Activated CD8-positive, alpha-beta T cell treated with anti-CD3 and anti-CD28 coated beads for 36 hours (primary cell): Measurements from ENCODE around the gene FBXW5. TPM values are rescaled to one million over a fixed set of nuclear protein-coding genes. Genes with fewer than 3 reads are reported as not detected.

ENCODE experiments used
- ATAC-seq: fragments of 200-7000 bp; cut with Tn5 transposase; one replicate; pipeline ENCODE4 v1.10.0; 2021; ENCODE audit warnings: mild to moderate bottlenecking, moderate library complexity
- CTCF ChIA-PET: fragments of 350-600 bp; sonication (Branson Sonifier 250); formaldehyde crosslinking; loops from one replicate; lab custom pipeline; 2021; ENCODE audit warnings: antibody characterized with exemption; lab: Charles Lee
- POLR2A ChIA-PET: fragments of 350-600 bp; sonication (Branson Sonifier 250); formaldehyde crosslinking; loops from one replicate; lab custom pipeline; 2021; ENCODE audit warnings: antibody characterized with exemption; lab: Charles Lee
- DNase-seq: peaks from one replicate; pipeline ENCODE4 v3.0.0-alpha.2; 2020
- H3K27ac Mint-ChIP-seq: one replicate; pipeline ENCODE4 v1.8.0; 2021; ENCODE audit warnings: mild to moderate bottlenecking, mixed read lengths
- H3K27me3 Mint-ChIP-seq: one replicate; pipeline ENCODE4 v1.8.0; 2021; ENCODE audit warnings: mixed read lengths
- H3K36me3 Mint-ChIP-seq: one replicate; pipeline ENCODE4 v1.8.0; 2021; ENCODE audit warnings: low read depth, mixed read lengths
- H3K4me1 Mint-ChIP-seq: one replicate; pipeline ENCODE4 v1.8.0; 2021; ENCODE audit warnings: low read depth, mixed read lengths
- H3K4me3 Mint-ChIP-seq: one replicate; pipeline ENCODE4 v1.8.0; 2021; ENCODE audit warnings: mild to moderate bottlenecking, moderate library complexity, mixed read lengths
- H3K9me3 Mint-ChIP-seq: one replicate; pipeline ENCODE4 v1.8.0; 2021; ENCODE audit warnings: mixed read lengths
- intact Hi-C: fragments of 100-400 bp; cut with micrococcal nuclease; formaldehyde crosslinking; loops from one replicate; pipeline ENCODE4 v1.10.0; 2022
- total RNA-seq, 2 experiments: library from RNA; stranded (reverse); gene quantifications; one replicate each; pipeline ENCODE4 v1.2.3, GENCODE V29; 2021
- TF ChIP-seq, protein P1 (sequence below): fragments of 200-600 bp; IDR thresholded peaks from one replicate; pipeline ENCODE4 v1.8.0; 2022; ENCODE audit warnings: antibody characterized with exemption, mild to moderate bottlenecking

The FBXW5 gene, protein sequence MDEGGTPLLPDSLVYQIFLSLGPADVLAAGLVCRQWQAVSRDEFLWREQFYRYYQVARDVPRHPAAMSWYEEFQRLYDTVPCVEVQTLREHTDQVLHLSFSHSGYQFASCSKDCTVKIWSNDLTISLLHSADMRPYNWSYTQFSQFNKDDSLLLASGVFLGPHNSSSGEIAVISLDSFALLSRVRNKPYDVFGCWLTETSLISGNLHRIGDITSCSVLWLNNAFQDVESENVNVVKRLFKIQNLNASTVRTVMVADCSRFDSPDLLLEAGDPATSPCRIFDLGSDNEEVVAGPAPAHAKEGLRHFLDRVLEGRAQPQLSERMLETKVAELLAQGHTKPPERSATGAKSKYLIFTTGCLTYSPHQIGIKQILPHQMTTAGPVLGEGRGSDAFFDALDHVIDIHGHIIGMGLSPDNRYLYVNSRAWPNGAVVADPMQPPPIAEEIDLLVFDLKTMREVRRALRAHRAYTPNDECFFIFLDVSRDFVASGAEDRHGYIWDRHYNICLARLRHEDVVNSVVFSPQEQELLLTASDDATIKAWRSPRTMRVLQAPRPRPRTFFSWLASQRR
- 10 to 100 TPM; 53.4 to 54.0 TPM for total RNA-seq

- intact Hi-C loops: no loop called here
- Mint-ChIP-seq H3K4me3 (peak within 1 kb of the TSS; percentile 77), H3K27ac (peak within 1 kb of the TSS; percentile 83), H3K9me3 (no peaks in the 10 kb centered on the region), H3K27me3 (no peaks in the 10 kb centered on the region), H3K4me1 (peaks cover 14% of the 10 kb centered on the region), H3K36me3 (peaks cover 17% of the 10 kb centered on the region)
- DNase-seq (peak; percentile 93), ATAC-seq (peak; percentile 89)
- TF ChIP-seq, protein P1, sequence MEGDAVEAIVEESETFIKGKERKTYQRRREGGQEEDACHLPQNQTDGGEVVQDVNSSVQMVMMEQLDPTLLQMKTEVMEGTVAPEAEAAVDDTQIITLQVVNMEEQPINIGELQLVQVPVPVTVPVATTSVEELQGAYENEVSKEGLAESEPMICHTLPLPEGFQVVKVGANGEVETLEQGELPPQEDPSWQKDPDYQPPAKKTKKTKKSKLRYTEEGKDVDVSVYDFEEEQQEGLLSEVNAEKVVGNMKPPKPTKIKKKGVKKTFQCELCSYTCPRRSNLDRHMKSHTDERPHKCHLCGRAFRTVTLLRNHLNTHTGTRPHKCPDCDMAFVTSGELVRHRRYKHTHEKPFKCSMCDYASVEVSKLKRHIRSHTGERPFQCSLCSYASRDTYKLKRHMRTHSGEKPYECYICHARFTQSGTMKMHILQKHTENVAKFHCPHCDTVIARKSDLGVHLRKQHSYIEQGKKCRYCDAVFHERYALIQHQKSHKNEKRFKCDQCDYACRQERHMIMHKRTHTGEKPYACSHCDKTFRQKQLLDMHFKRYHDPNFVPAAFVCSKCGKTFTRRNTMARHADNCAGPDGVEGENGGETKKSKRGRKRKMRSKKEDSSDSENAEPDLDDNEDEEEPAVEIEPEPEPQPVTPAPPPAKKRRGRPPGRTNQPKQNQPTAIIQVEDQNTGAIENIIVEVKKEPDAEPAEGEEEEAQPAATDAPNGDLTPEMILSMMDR: peak; percentile 96
- ChIA-PET POLR2A (interaction anchor here (0.6 to 1.4 kb wide), 8 partner anchors 12 to 491 kb away, joined by 3 to 5 read pairs (median 3); partner anchors contain the start of gene RABL6), CTCF (interaction anchor here (0.6 to 5.3 kb wide), 10 partner anchors 35 to 123 kb away, joined by 3 to 82 read pairs (median 3); partner anchors contain the start of genes FUT7 and TRAF2)
Observed at GRCh38 chr9:136944519-136945332, at the start of gene FBXW5, which contains the start of gene C8G. Gene FBXW5 (minus strand): TSS chr9:136944738. CDS start chr9:136944083, 655 bp downstream. Gene C8G (plus strand): TSS chr9:136945243. CDS start chr9:136945321, 78 bp downstream.

DNA sequence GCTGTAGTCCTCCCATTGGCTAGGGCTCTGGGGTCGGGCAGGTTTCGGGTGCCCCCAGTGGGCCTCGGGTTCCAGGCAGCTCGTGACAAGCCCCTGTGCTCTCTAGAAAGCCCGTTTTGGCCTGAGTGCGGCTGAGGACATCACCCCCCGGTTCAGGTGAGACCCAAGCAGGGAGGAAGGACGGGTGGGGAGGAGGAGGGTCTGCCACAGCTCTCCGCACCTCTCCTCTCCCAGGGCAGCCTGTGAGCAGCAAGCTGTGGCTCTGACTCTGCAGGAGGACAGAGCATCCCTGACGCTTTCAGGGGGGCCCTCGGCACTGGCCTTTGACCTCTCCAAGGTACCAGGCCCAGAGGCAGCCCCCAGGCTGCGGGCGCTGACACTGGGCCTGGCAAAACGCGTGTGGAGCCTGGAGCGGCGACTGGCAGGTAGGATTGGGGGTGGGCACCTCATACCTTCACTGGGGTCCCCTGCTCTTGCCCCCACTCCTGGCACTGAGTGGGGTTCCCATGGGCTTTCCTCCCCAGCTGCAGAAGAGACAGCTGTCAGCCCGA lies 48.4 kb upstream of the FBXW5 start:
- H3K4me3 Mint-ChIP-seq: peak overlapping the region; percentile 86
- CTCF ChIA-PET: interaction anchor here (1.0 to 5.8 kb wide), 8 partner anchors 7 to 91 kb away, joined by 3 to 48 read pairs (median 4); partner anchors contain the start of genes ABCA2 and NPDC1

DNA sequence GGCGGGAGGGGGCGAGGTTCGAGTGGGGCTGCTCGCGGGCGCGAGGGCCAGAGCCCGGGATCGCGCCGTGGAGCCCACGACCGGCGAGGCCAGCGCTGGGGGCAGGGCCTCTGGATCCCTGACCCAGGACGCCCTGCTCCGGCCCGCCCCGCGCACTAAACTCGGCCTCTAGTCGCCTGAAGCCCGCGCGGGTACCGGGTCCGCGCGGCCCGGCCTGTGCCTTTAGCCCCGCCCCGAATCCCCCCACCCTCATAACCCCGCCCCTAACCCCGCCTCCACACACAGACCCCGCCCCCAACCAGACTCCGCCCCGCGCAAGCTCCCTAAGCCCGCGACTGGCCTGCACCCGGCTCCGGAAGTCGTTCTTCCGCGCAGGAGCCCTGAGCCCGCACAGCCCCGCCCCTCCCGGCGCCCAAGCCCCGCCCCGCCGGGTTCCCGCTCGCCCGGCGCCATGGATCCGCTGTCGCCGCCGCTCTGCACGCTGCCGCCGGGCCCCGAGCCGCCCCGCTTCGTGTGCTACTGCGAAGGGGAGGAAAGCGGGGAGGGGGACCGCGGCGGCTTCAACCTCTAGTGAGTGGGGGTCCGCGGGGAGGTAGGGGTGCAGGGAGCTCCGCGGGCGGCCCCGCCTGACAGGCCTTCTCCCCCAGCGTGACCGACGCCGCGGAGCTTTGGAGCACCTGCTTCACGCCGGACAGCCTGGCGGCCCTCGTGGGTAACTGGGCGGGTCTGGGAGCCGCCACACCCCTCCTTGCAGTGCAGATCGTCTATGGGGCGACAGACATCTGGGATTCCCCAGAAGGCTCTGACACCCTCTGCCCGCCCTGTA lies 47.7 kb upstream of the FBXW5 start, which contains the start of gene PAXX:
Gene PAXX (plus strand): TSS at position 430 of the 826 bp plus-strand sequence. CDS start 22 bp downstream, at position 452.
- TF ChIP-seq, protein P1: no peak
- ATAC-seq (peak; percentile 92), DNase-seq (peak; percentile 96)
- POLR2A ChIA-PET: interaction anchor here (0.6 to 1.4 kb wide), 22 partner anchors 8 to 215 kb away, joined by 3 to 5 read pairs (median 3); partner anchors contain the start of genes LRRC26, MAN1B1 and TRAF2
- Mint-ChIP-seq H3K9me3 (no peaks in the 10 kb centered on the region), H3K4me3 (peak within 1 kb of the TSS; percentile 86), H3K27me3 (no peaks in the 10 kb centered on the region), H3K36me3 (peaks cover 6% of the 10 kb centered on the region), H3K27ac (peak within 1 kb of the TSS; percentile 88), H3K4me1 (peaks cover 22% of the 10 kb centered on the region)
- intact Hi-C loops: no loop called here
- CTCF ChIA-PET: interaction anchor here (1.0 to 5.8 kb wide), 11 partner anchors 8 to 321 kb away, joined by 3 to 48 read pairs (median 4); partner anchors contain the start of genes ABCA2 and NPDC1

More for the DNA sequence above, 48.4 kb upstream of the FBXW5 start:
- POLR2A ChIA-PET: interaction anchor here (0.8 to 1.4 kb wide), 15 partner anchors 8 to 215 kb away, joined by 3 to 5 read pairs (median 3); partner anchors contain the start of genes LRRC26 and MAN1B1
- ATAC-seq (peak; percentile 0), DNase-seq (no peak)
- Mint-ChIP-seq H3K4me1 (peaks cover 29% of the 10 kb centered on the region), H3K36me3 (peaks cover 6% of the 10 kb centered on the region), H3K27ac (peak overlapping the region; percentile 88), H3K27me3 (peaks cover 3% of the 10 kb centered on the region), H3K9me3 (no peaks in the 10 kb centered on the region)
- TF ChIP-seq, protein P1: no peak
- intact Hi-C loops: no loop called here
